Epidermal melanocyte (primary cell): ENCODE measurements around the gene PRRX2.
A peak's percentile ranks its signal among the peaks of the same experiment; 100 is the strongest.
"Not testable (repeated sequence)": the region's sequence is repeated elsewhere in the genome, so short reads cannot be mapped to it uniquely, and the experiment has no call there.

Source experiments
- DNase-seq: peaks from one replicate; pipeline ENCODE4 v3.0.0; 2011; ENCODE audit warnings: low spot score; ENCODE audit not compliant: insufficient read length

PRRX2 gene

GRCh38 chr9:129636343-129636742 lies 29.1 kb upstream of the PRRX2 start:
- DNase-seq: not testable (repeated sequence)

- no peak for DNase-seq
Observed at GRCh38 chr9:129637102-129637501, 28.3 kb upstream of the PRRX2 start.

- no peak for DNase-seq
Observed at GRCh38 chr9:129637673-129638439, 27.6 kb upstream of the PRRX2 start.

DNA sequence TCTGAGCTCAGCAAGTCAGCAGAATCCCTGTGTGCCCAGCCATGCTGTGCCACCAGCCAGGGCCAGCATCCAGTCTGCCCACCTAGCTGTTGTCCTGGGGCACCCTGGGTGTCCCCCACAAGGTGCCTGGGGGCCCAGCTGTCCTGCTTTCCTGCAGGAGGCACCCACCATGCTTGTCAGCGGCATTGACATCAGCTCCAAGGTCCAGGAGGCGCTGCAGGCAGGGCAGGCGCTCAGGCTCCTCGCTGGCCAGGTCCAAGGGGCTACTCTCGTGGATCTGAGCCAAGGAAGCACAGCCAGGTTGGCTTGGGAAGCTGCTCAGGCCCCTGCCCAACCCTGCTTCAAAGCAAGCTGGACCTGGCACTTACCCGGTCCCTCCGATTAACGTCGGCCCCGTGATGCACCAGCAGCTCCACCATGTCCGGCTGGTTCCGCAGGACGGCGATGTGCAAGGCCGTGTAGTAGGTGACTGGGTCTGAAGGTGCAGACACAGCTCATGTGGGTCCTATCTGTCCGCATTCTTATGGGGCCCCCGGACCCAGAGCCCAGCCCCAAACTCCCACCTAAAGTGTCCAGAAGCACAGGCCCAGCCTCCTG lies 26.3 kb upstream of the PRRX2 start:
- DNase-seq: no peak

- no peak for DNase-seq
Observed at GRCh38 chr9:129639756-129640085, 25.7 kb upstream of the PRRX2 start.

DNA sequence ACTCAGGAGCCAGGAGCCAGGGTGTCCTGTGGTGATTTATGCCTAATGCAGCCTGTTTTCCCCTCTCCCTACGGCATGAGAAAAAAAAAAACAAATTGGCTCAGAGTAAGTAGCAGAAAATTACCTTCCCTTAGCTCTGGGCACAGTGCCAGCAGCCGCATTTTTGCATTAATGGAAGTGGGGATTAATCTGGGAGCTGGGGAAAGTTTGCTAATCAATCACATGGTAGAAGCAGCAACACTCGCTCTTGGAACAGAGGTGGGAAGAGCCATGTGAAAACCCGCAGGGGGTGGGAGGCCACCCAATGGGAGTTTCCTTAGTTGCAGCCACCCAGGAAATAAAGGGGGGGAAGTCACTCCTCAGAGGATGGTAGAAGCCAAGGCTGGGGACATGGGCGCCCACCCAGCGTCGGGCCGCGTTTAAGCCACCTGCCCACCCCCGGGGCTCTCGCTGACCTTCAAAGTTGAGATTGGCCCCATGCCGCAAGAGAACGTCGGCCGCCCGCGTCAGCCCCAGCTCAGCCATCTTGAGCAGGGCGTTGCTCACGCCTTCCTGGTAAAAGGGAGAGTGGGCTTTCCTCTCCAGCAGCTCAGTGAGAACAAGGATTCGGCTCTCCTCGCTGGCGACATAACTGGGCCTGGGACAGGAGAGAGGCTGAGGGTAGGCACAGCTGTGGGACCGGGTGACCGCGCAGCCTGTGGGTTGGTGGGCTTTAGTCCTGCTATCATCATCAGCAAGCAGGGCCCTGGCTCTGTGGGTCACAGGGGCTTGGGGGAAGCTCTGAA lies 25.2 kb upstream of the PRRX2 start:
- DNase-seq: no peak

DNA sequence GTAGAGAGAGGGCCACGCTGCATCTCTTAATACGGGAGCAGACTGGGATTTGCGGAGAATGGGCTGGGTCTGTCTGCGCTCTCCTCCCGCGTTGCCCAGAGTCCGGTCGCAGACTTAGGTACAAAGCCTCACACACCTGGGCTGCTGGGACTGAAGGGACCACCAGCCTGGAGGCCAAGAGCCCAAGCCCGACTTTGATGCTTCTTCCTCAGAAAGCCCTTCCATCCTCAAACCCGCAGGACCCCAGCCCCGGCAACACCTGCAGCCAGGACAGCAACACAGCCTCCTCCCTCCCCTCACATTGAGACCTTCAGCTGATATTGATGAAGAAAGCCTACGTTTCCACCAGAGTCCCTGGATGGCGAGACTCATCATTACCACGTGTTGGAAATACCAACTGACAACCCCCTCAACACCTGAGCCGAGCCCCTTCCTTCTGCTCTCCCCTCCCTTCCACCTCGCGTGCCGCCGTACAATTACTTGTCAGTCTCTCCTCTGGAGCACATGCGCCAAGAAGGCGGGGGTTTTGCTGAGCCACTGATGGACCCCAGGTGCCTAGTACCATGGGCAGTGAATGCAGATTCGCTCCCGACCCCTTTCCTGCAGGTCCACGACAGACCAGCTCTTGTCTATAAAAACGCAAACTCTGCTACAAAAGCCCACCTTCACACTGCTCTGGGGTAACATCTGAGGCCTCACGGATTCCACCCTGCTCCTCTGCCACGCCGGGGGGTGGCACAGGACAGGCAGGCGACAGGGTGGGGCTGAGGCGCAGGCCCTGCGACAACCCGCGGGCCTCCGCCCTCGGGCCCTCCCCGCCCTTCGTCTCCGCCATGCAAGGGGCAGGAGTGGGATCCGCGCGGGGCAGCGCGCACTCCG lies 24.3 kb upstream of the PRRX2 start:
- no peak for DNase-seq

DNA sequence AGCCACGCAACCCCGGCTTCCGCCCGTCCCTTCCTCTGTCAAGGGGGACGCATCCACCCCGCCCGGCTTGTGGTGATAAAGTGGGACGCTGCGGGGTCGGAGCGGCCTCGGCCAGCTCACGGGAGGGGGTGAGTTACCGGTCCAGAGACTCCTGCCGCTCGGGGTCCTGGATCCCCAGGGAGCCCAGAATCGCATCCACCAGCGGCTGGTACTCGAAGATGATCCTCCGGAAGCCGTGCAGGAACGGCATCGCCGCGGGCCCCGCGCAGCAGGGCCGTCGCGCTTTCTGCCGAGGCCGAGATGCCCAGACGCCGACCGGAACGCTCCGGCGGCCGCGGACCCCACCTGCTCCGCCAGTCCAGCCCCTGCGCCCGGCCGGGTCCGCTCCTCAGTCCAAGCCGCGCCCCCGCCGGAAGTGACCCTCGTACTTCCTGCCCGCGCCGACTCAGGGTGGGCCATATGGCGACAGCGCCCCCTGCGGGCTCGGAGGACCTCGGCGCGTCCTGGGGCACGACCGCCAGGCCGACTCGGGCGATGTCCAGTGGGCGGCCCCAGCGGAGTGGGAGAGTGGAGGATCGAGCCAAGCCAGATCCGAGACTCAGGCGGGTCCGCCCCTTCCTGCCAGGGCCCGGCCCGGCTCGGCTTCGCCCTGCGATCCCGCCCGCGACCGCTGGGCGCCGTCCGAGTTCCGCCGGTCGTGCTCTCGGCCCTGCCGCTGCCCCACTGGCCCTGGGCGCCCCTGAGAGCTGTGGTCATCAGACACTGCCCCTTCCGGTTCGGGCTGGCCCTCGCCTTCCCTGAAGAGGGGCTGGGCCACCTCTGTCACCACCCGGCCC lies 23.5 kb upstream of the PRRX2 start, which contains the start of gene ASB6:
Gene ASB6 (minus strand): TSS at position 402 of the 836 bp plus-strand sequence. CDS start 152 bp downstream, at position 250.
- DNase-seq: peak; percentile 99

DNA sequence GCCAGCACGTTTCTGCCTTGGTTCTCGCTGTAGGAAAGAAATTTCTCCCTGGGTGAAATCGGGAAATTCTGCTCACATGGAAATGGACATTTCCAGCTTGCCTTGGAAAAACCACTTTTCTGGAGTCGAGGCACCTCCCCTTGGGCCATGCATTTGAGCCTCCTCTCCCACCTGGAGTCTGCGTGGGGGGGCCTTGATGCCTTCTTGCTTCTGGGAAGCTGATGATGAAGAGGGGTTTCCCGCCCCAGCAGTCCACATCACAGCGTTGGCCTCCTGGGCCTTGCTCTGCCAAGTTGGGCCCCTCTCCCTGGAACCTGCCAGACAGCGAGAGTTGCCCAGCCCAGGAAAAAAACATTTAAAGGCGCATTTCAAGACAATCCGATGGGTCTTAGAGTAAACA lies 21.7 kb upstream of the PRRX2 start:
- DNase-seq: no peak

GRCh38 chr9:129644365-129644764 lies 21.1 kb upstream of the PRRX2 start:
- no peak for DNase-seq

DNA sequence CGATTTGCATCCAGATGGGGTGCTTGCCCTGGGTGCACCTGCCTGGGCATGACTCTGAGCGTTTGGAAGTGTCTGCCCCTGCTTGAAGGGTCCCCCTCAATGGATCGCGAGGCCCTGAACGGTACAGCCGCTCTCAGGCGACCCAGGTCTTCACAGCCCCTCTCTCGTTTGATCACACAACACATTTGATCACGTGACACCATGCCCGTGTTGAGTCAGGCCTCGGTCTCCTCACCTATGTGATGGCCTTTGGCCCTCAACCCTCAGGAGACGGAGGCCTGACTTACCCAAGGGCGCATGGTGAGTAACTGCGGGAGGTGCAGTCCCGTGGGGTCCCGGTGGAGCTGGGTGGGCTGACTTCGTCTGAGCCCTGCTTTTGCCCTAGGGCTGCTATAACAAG lies 20.5 kb upstream of the PRRX2 start:
- DNase-seq: no peak

GRCh38 chr9:129646252-129646651 lies 19.2 kb upstream of the PRRX2 start:
- no peak for DNase-seq

- no peak for DNase-seq
Observed at GRCh38 chr9:129646654-129647053, 18.8 kb upstream of the PRRX2 start.

- no peak for DNase-seq
Observed at GRCh38 chr9:129647635-129648034, 17.8 kb upstream of the PRRX2 start.

DNA sequence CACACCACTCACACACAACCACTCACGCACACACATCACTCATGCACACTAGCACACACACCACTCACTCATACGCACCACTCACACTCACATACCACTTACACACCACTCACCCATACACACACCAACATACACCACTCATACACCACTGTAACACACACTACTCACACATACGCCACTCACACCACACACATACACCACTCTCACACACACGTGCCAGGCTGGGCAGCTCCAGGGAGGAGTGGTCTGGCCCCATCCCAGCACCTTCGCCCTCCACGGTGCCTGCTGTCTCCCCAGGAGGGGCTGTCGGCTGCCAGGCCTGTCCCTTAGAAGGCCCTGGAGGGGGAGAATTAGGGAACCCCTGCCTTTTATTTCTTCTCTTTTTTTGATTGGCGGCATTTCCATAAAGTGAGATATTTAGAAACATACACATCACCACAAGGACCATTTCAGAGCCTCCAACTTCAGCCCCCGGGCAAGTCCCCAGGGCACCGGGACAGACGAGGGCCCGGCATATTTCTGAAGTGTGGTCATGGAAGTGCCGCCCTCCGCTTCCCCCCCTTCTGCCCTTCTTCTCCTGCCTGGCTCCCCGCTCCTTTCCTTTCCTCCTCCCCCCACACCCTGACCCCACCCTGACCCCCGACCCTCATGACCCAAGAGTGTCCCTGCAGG lies 17.2 kb upstream of the PRRX2 start:
- no peak for DNase-seq

DNA sequence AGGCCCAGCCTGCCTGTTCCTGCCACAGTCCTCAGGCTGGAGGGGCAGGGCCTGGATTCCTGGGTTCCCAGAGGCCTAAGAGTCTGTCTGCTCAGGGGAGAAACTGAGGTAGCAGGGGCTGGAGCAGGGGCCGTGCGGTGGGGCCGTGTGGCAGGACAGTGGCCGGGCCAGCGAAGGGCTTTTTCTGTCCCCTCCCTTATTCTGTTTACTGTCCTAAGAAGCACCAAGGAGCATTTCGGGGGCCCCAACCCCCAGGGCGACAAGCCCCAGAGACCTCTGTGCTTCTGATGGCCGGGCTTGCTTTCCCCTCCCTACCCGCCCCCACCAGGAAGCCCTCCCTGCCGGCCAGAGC lies 16.7 kb upstream of the PRRX2 start:
- no peak for DNase-seq

DNA sequence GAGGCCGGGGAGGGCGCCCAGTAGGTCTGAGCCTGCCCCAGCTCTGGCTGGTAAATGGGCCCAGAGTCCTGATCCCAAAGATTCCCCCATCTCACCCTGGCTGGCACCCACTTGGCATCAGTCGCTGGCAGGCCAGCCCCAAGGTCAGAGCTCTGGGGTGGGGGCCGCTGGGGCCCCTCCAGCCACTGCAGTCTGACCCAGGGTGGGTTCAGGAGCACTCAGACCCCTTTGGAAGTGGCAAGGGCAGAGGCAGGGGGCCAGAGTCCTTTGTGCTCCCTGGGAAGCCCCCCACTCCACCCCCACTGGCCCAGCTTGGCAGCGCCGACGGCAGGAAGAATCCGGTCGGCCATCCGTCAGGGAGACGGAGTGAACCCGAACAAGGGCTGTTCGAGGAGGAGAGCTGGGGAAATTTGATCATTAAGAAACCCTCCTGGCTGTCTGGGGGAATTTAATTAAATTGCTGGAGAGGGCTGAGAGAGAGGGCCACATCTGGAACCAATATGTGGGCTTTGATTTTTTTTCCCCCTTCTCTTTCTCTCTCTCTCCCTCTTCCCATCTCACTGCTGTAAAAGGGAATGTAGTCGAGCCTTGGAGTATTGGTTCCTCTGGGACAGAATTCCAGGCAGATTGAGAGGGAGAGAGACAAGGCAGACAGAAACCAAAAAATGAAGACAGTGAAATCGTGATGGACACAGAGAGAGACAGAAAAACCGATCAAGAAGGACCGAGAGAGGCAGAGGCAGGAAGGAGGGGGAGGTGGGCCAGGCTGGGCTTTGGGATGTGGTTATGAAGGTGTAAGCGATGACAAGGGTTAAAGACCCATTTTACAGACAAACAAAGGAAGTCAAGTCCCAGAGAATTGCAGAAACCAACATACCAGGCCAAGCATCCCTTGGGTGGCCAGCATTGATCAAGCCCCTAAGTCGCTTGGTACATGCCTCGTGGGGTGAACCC lies 15.4 kb upstream of the PRRX2 start:
- no peak for DNase-seq

DNA sequence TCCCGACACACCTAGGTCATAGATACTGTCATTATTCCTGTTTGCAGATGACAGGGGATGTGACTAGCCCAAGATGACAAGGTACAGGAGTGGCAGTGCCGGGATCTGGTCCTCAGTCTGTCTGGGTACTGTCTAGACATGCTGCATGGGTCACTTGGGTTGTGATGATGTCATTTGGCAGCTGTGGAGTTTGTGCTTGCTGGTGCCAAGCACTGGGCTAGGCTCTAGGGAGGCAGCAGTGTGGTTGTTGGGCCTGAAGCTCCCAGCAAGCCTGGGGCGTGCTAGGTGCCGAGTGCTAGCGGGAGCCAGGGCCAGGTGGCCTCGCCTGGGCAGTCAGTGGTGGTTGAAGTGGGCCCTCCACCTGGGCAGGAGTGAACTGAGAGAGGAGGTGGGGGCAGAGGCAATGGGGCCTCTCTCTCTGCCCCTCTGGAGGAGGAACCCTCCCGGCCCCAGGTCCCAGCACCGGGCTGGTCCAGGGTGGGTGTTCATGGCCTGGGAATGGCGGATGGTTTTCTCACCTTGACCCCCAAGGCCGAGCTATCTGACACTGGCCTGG lies 14.7 kb upstream of the PRRX2 start:
- DNase-seq: no peak
